Renal cortex interstitium (tissue), 15 donors: ENCODE measurements around the gene ZSCAN16. TPM values are rescaled to one million over a fixed set of nuclear protein-coding genes. Genes with fewer than 3 reads are reported as not detected.
"Not testable (repeated sequence)": the region's sequence is repeated elsewhere in the genome, so short reads cannot be mapped to it uniquely, and the experiment has no call there.

Experiments used
- DNase-seq, 11 donors: peaks; one replicate each; pipeline ENCODE4 v3.0.0-alpha.2; 2013; ENCODE audit warnings: low read depth in 9 of 11, low spot score in 4 of 11; ENCODE audit errors: extremely low read depth in 1 of 11
- long read RNA-seq, 16 experiments: transcript quantifications; one replicate each; lab custom pipeline, GENCODE V29; 2026
- polyA plus RNA-seq, 3 donors: library from polyadenylated mRNA; unstranded; fragments of 120-200 nt; gene quantifications; one replicate each; pipeline ENCODE4 v1.2.1, GENCODE V29; 2013; ENCODE audit not compliant: insufficient read length in 3 of 3

The ZSCAN16 gene
- polyA plus RNA-seq: 10 to 100 TPM; 11.0 to 11.4 (median 11.0) TPM
- long read RNA-seq, donor 1, partial matches to known transcripts: 103 of 105 reads
- long read RNA-seq, donor 1, other reads (novel, unspliced or antisense): 0 of 105 reads
- long read RNA-seq, donor 2, partial matches to known transcripts: 87 of 91 reads
- long read RNA-seq, donor 2, other reads (novel, unspliced or antisense): 0 of 91 reads
- long read RNA-seq, donor 3, partial matches to known transcripts: 108 of 110 reads
- long read RNA-seq, donor 3, other reads (novel, unspliced or antisense): 0 of 110 reads
- long read RNA-seq, donor 4, partial matches to known transcripts: 0 of 1 reads
- long read RNA-seq, donor 4, other reads (novel, unspliced or antisense): 0 of 1 reads
- long read RNA-seq, donor 5: 0 reads
- long read RNA-seq, donor 6, partial matches to known transcripts: 80 of 80 reads
- long read RNA-seq, donor 6, other reads (novel, unspliced or antisense): 0 of 80 reads
- long read RNA-seq, donor 7, partial matches to known transcripts: 0 of 2 reads
- long read RNA-seq, donor 7, other reads (novel, unspliced or antisense): 0 of 2 reads
- long read RNA-seq, donor 8: 0 reads
- long read RNA-seq, donor 9, transcript ZSCAN16-201 (4 exons, 1,328 nt): major isoform, 6 of 69 reads
- long read RNA-seq, donor 9, partial matches to known transcripts: 0 of 69 reads
- long read RNA-seq, donor 9, other reads (novel, unspliced or antisense): 63 of 69 reads
- long read RNA-seq, donor 10, partial matches to known transcripts: 85 of 89 reads
- long read RNA-seq, donor 10, other reads (novel, unspliced or antisense): 0 of 89 reads
- long read RNA-seq, donor 11, partial matches to known transcripts: 0 of 4 reads
- long read RNA-seq, donor 11, other reads (novel, unspliced or antisense): 0 of 4 reads
- long read RNA-seq, donor 12, partial matches to known transcripts: 79 of 79 reads
- long read RNA-seq, donor 12, other reads (novel, unspliced or antisense): 0 of 79 reads
- long read RNA-seq, donor 13: 0 reads
- long read RNA-seq, donor 14, partial matches to known transcripts: 117 of 125 reads
- long read RNA-seq, donor 14, other reads (novel, unspliced or antisense): 6 of 125 reads
- long read RNA-seq, donor 15, partial matches to known transcripts: 36 of 37 reads
- long read RNA-seq, donor 15, other reads (novel, unspliced or antisense): 0 of 37 reads
- long read RNA-seq, donor 16, partial matches to known transcripts: 134 of 138 reads
- long read RNA-seq, donor 16, other reads (novel, unspliced or antisense): 0 of 138 reads

GRCh38 chr6:28124350-28124970, at the start of gene ZSCAN16:
TSS of gene ZSCAN16 (plus strand) at chr6:28124609. CDS start at chr6:28125444, 835 bp downstream.
- DNase-seq: peak in 7 of 11 donors; percentile 64 to 84 (median 71)

GRCh38 chr6:28078050-28078449, 46.4 kb upstream of the ZSCAN16 start:
- DNase-seq: no peak

DNA sequence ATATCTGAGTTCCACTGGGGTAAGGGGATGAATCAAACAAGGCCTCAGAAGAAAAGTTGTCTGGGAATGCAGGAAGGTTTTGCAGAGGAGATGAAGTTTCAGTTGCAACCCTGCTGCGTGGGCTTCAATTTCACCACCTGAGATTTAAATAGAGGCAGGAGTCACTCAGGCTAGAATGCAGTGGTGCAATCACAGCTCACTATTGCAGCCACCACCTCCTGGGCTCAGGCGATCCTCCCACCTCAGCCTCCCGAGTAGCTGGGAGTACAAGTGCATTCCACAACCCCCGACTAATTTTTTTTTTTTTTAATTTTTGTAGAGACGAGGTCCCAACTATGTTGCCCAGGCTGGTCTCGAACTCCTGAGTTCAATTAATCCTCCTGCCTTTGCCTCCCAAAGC, 45.6 kb upstream of the ZSCAN16 start:
- no peak for DNase-seq

DNA sequence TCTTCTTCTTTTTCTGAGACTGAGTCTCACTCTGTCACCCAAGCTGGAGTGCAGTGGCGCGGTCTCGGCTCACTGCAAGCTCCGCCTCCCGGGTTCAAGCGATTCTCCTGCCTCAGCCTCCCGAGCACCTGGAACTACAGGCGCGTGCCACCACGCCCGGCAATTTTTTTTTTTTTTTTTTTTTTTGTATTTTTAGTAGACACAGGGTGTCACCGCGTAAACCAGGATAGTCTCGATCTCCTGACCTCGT, 44.1 kb upstream of the ZSCAN16 start, which contains the start of gene ZNF165:
ZNF165 (plus strand) TSS at position 188 of the 250 bp plus-strand sequence. CDS start 4,913 bp downstream, outside the sequence.
- DNase-seq: peak in 1 of 11 donors; percentile 13

GRCh38 chr6:28080631-28081485, 43.6 kb upstream of the ZSCAN16 start:
- peak; percentile 92 to 100 (median 96) for DNase-seq

DNA sequence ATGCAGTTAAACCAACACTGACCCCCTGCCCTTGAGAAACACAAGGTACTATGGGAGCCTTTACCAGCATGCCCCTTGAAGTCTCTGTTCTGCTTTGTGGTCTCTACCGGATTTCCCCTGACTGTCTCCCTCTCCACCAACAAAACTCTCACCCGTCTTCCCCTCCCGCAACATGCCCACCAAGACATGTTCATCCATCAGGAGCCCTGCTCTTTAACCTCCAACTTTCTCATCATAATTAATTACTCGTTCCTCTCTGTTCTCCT, 43.0 kb upstream of the ZSCAN16 start:
- DNase-seq: no peak

DNA sequence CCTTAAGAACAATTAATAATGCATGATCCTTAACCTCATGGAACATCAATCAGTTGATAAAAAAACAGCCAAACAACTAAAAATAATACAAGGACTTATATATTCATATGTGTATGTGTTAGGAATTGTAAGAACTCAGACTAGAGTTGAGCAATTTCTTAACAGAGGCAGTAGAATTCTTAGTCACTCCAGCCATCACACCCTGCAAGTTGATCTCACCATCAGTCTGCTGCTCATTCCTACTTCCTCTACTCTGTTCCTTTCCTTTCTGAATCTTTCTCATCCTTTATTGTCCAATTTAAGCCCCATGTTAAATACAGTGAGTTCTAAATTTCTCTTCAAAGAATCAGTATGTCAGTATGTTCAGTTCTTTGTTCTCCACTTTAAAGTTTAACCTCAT, 41.5 kb upstream of the ZSCAN16 start:
- no peak for DNase-seq

DNA sequence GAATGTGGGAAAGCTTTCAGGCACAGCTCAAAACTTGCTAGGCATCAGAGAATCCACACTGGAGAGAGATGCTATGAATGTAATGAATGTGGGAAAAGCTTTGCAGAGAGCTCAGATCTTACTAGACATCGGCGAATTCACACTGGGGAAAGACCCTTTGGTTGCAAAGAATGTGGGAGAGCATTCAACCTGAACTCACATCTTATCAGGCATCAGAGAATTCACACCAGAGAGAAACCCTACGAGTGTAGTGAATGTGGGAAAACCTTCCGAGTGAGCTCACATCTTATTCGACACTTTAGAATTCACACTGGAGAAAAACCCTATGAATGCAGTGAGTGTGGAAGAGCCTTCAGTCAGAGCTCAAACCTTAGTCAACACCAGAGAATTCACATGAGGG, 35.4 kb upstream of the ZSCAN16 start:
- no peak for DNase-seq

- DNase-seq: no peak
These were observed 33.4 kb upstream of the ZSCAN16 start for GRCh38 chr6:28090917-28091586.

DNA sequence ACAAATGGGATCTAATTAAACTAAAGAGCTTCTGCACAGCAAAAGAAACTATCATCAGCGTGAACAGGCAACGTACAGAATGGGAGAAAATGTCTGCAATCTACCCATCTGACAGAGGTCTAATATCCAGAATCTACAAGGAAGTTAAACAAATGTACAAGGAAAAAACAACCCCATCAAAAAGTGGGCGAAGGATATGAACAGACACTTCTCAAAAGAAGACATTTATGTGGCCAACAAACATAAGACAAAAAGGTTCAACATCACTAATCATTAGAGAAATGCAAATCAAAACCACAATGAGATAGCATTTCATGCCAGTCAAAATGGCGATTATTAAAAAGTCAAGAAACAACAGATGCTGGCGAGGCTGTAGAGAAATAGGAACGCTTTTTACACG, 22.2 kb upstream of the ZSCAN16 start:
- DNase-seq: not testable (repeated sequence)

DNA sequence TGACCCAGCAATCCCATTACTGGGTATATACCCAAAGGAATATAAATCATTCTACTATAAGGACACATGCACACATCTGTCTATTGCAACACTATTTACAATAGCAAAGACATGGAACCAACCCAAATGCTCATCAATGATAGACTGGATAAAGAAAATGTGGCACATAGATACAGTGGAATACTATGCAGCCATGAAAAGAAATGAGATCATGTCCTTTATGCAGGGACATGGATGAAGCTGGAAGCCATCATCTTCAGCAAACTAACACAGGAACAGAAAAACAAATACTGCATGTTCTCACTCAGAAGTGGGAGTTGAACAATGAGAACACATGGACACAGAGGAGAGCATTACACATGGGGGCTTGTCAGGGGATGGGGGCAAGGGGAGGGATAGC, 21.7 kb upstream of the ZSCAN16 start:
- not testable (repeated sequence) for DNase-seq

GRCh38 chr6:28104392-28105244, 19.8 kb upstream of the ZSCAN16 start:
- DNase-seq: peak in 8 of 11 donors; percentile 71 to 83 (median 78)

- DNase-seq: peak in 1 of 11 donors; percentile 13
These were observed 19.2 kb upstream of the ZSCAN16 start for GRCh38 chr6:28105245-28105639.

DNA sequence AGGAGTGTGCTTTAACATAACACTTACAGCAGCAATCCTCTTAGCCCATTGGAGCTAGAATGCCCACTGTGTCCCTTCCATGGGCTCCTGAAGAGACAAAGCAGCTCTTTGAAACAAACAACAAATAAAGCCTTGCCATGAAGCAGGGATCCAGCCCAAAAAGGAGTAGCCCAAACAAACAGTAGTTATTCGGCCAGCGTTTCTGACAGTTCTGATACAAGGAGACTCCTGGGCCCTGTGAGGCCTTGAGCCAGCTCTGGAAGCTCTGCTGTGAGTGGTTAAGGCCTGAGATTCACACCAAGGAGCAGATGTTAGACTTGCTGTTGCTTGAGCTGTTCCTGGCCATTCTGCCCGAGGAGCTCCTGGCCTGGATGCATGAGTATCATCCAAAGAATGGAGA, 16.9 kb upstream of the ZSCAN16 start:
- no peak for DNase-seq

GRCh38 chr6:28111964-28112363, 12.4 kb upstream of the ZSCAN16 start:
- DNase-seq: no peak

DNA sequence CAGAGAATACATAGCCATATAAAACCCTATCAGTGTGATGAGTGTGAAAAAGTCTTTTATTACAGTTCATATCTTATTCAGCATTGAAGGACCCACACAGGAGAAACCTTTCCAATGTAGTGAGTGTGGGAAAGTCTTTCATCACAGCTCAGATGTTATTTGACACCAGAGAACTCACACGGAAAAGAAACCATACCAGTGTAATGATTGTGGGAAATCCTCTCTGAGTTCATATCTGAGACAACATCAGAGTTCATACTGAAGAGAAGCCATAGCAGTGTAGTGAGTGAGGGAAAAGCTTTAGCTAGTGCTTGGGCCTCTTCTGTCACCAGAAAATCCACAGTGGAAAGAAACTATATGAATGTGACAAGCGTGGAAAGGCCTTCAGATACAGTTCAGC, 8.6 kb upstream of the ZSCAN16 start:
- DNase-seq: no peak
